Right lobe of liver (tissue), 6 donors: ENCODE measurements around the gene DIS3L2. TPM values are rescaled to one million over a fixed set of nuclear protein-coding genes. Genes with fewer than 3 reads are reported as not detected.

ENCODE experiments used
- ATAC-seq, 4 donors: fragments of 200-7000 bp; cut with Tn5 transposase; one replicate each; pipeline ENCODE4 v1.9.1; 2020; ENCODE audit warnings: mild to moderate bottlenecking in 4 of 4, moderate library complexity in 4 of 4
- DNase-seq, 3 donors: peaks; one replicate each; pipeline ENCODE4 v3.0.0-alpha.2; 2020
- H3K27ac ChIP-seq, 3 donors: fragments of 200-600 bp; one replicate each; pipeline ENCODE4 v1.8.0; 2022
- H3K27me3 ChIP-seq, 2 donors: fragments of 200-600 bp; one replicate each; pipeline ENCODE4 v1.8.0; 2022
- H3K36me3 ChIP-seq, 4 donors: fragments of 200-600 bp; sonication (generic) in 1 of 4; one replicate each; pipeline versions ENCODE4 v1.5.1 to v1.8.0; 2017 to 2022; ENCODE audit warnings: control low read depth in 1 of 4
- H3K4me1 ChIP-seq, 4 donors: fragments of 200-600 bp; sonication (generic) in 1 of 4; one replicate each; pipeline versions ENCODE4 v1.5.1 to v1.8.0; 2017 to 2022; ENCODE audit warnings: control low read depth in 1 of 4
- H3K4me3 ChIP-seq, 3 donors: fragments of 200-600 bp; one replicate each; pipeline ENCODE4 v1.8.0; 2022
- H3K9me3 ChIP-seq, 4 donors: fragments of 200-600 bp; sonication (generic) in 1 of 4; one replicate each; pipeline versions ENCODE4 v1.5.1 to v1.8.0; 2017 to 2022; ENCODE audit warnings: control low read depth in 1 of 4
- CTCF ChIP-seq, 4 donors: fragments of 200-600 bp in 3 of 4; fragments of 450-650 bp in 1 of 4; IDR thresholded peaks; one replicate each; pipeline versions ENCODE4 v1.5.1 to v1.8.0; 2016 to 2022; ENCODE audit warnings: antibody characterized with exemption in 4 of 4, mild to moderate bottlenecking in 2 of 4
- POLR2A ChIP-seq: fragments of 450-650 bp; IDR thresholded peaks from one replicate; pipeline ENCODE4 v1.6.1; 2017; ENCODE audit warnings: antibody characterized with exemption, mild to moderate bottlenecking
- WGBS: methylation state at CpG from one replicate; pipeline ENCODE4 v1.1.6; 2018; ENCODE audit warnings: low coverage, low lambda C conversion rate; ENCODE audit not compliant: insufficient coverage; ENCODE audit errors: missing lambda C conversion rate; 5-methylcytosine and 5-hydroxymethylcytosine counted together
- intact Hi-C, 2 donors: fragments of 100-400 bp; cut with DNase I; formaldehyde crosslinking; loops; one replicate each; pipeline versions ENCODE4 v1.11.2 to v1.14.1; 2022
- total RNA-seq, 6 experiments: library from RNA; depleted of rRNA in 2 of 6; stranded (reverse); fragments of >200 nt in 2 of 6; fragmentation: NEBNext Ultra II Directional in 3 of 6; extraction: Animal tissue kit (Norgen Biotek cat#: 25700) in 3 of 6; gene quantifications; one replicate each; pipeline versions ENCODE4 v1.1.0 to v1.2.4, GENCODE V29; 2016 to 2023
- donor health status: DM: no; HTN: yes; CAD: no.
- donor health status: DM: no; HTN: no; CAD: no.
- donor health status: DM: no; HTN: no; CAD: no.
- donor health status: DM: no; HTN: yes; CAD: no.
- donor health status: DM: no; HTN: yes; CAD: no.

The DIS3L2 gene
- total RNA-seq, 6 experiments from 2014 or later = 8.1 to 22.3 (median 16.7) TPM

GRCh38 chr2:232230560-232230959 lies 269.0 kb downstream of the DIS3L2 start:
- ATAC-seq (peak in 2 of 4 donors; percentile 11 to 40), DNase-seq (no peak)
- H3K36me3 ChIP-seq = no peaks in the 10 kb centered on the region
- no peaks in the 10 kb centered on the region for H3K9me3 ChIP-seq
- TF ChIP-seq CTCF (IDR thresholded peaks at IDR 0.05) = peak in 1 of 4 donors; percentile 28
- TF ChIP-seq POLR2A = no peak
- no peaks in the 10 kb centered on the region for H3K27me3 ChIP-seq
- WGBS = 100% methylated on average over 3 of the region's 3 CpGs
- H3K27ac ChIP-seq = no peak overlapping the region
- intact Hi-C loops = no loop called here
- peaks cover 0 to 4% (median 0%) of the 10 kb centered on the region in 4 donors for H3K4me1 ChIP-seq
- H3K4me3 ChIP-seq = no peak overlapping the region

GRCh38 chr2:232231554-232231953 lies 270.0 kb downstream of the DIS3L2 start:
- no peak overlapping the region for H3K4me3 ChIP-seq
- ATAC-seq (no peak), DNase-seq (no peak)
- TF ChIP-seq CTCF (IDR thresholded peaks at IDR 0.05) = no peak
- no peak for TF ChIP-seq POLR2A
- no peak overlapping the region for H3K27ac ChIP-seq
- 100% methylated on average over 4 of the region's 4 CpGs for WGBS
- no peaks in the 10 kb centered on the region for H3K36me3 ChIP-seq
- peaks cover 0 to 10% (median 0%) of the 10 kb centered on the region in 4 donors for H3K4me1 ChIP-seq
- H3K27me3 ChIP-seq = no peaks in the 10 kb centered on the region
- intact Hi-C loops = no loop called here
- H3K9me3 ChIP-seq = no peaks in the 10 kb centered on the region

- Histone ChIP-seq H3K4me3 (no peak overlapping the region), H3K36me3 (no peaks in the 10 kb centered on the region), H3K4me1 (peaks cover 0 to 10% (median 0%) of the 10 kb centered on the region in 4 donors), H3K27ac (no peak overlapping the region), H3K9me3 (no peaks in the 10 kb centered on the region), H3K27me3 (no peaks in the 10 kb centered on the region)
- ATAC-seq (no peak), DNase-seq (no peak)
- intact Hi-C loops = no loop called here
- 87% methylated on average over 2 of the region's 2 CpGs for WGBS
- TF ChIP-seq CTCF (IDR thresholded peaks at IDR 0.05) (no peak), POLR2A (no peak)
Measured at GRCh38 chr2:232232915-232233314, 271.4 kb downstream of the DIS3L2 start.

GRCh38 chr2:232234922-232235615 lies 273.6 kb downstream of the DIS3L2 start:
- 92% methylated on average over 4 of the region's 4 CpGs for WGBS
- ATAC-seq = no peak

More at GRCh38 chr2:232234922-232235615, 273.6 kb downstream of the DIS3L2 start:
- DNase-seq = no peak
- H3K27me3 ChIP-seq = no peaks in the 10 kb centered on the region
- peaks cover 0 to 5% (median 0%) of the 10 kb centered on the region in 4 donors for H3K36me3 ChIP-seq
- TF ChIP-seq CTCF (IDR thresholded peaks at IDR 0.05) (no peak), POLR2A (no peak)
- intact Hi-C loops = no loop called here
- no peak overlapping the region for H3K27ac ChIP-seq
- no peaks in the 10 kb centered on the region for H3K9me3 ChIP-seq
- no peak overlapping the region for H3K4me3 ChIP-seq
- H3K4me1 ChIP-seq = peaks cover 0 to 10% (median 0%) of the 10 kb centered on the region in 4 donors
